Stimulated activated CD8-positive, alpha-beta memory T cell treated with anti-CD3 and anti-CD28 coated beads, Interleukin-12 subunit alpha, Interleukin-12 subunit beta, amount 100 ng/mL, for 4 hours (primary cell): Measurements from ENCODE around the gene MEI4.
"Not testable (repeated sequence)": the region's sequence is repeated elsewhere in the genome, so short reads cannot be mapped to it uniquely, and the experiment has no call there.

Experiments used
- DNase-seq: peaks from one replicate; pipeline ENCODE4 v3.0.0-alpha.2; 2020; ENCODE audit warnings: low read depth

Gene MEI4

GRCh38 chr6:77652739-77653138 is at the start of gene MEI4:
Gene MEI4 (plus strand): TSS chr6:77653039. CDS start chr6:77690672, 37,633 bp downstream.
- DNase-seq = no peak

- no peak for DNase-seq
These were observed 48.4 kb upstream of the MEI4 start for GRCh38 chr6:77604476-77604875.

GRCh38 chr6:77607004-77607403 is 45.8 kb upstream of the MEI4 start:
- no peak for DNase-seq

- DNase-seq = no peak
These were observed 43.7 kb upstream of the MEI4 start for GRCh38 chr6:77609106-77609505.

GRCh38 chr6:77619114-77619513 is 33.7 kb upstream of the MEI4 start:
- no peak for DNase-seq

GRCh38 chr6:77620278-77620882 is 32.5 kb upstream of the MEI4 start:
- no peak for DNase-seq

- no peak for DNase-seq
These were observed 28.3 kb upstream of the MEI4 start for GRCh38 chr6:77624515-77624914.

- no peak for DNase-seq
These were observed 26.4 kb upstream of the MEI4 start for GRCh38 chr6:77626426-77626825.

GRCh38 chr6:77630014-77630413 is 22.8 kb upstream of the MEI4 start:
- no peak for DNase-seq

- DNase-seq = no peak
These were observed 19.4 kb upstream of the MEI4 start for GRCh38 chr6:77633471-77633870.

GRCh38 chr6:77633993-77634715 is 18.7 kb upstream of the MEI4 start:
- DNase-seq = no peak

- no peak for DNase-seq
These were observed 14.6 kb upstream of the MEI4 start for GRCh38 chr6:77638129-77638830.

GRCh38 chr6:77644102-77644705 is 8.6 kb upstream of the MEI4 start:
- DNase-seq = no peak

- no peak for DNase-seq
These were observed 2.7 kb upstream of the MEI4 start for GRCh38 chr6:77650098-77650663.

GRCh38 chr6:77653816-77654215 is 977 bp downstream of the MEI4 start:
- DNase-seq = no peak

- DNase-seq = not testable (repeated sequence)
These were observed 2.2 kb downstream of the MEI4 start for GRCh38 chr6:77655035-77655434.

GRCh38 chr6:77656999-77657764 is 4.3 kb downstream of the MEI4 start:
- DNase-seq = no peak

GRCh38 chr6:77666340-77666739 is 13.5 kb downstream of the MEI4 start:
- no peak for DNase-seq

- no peak for DNase-seq
These were observed 14.0 kb downstream of the MEI4 start for GRCh38 chr6:77666846-77667245.

GRCh38 chr6:77669913-77670312 is 17.1 kb downstream of the MEI4 start:
- no peak for DNase-seq

- DNase-seq = no peak
These were observed 21.4 kb downstream of the MEI4 start for GRCh38 chr6:77674211-77674610.

- no peak for DNase-seq
These were observed 25.2 kb downstream of the MEI4 start for GRCh38 chr6:77678048-77678447.
